DMS53 treated with DMSO at 0.1 percent for 48 hours (cell line): ENCODE measurements around the gene OMP.

Source experiments
- DNase-seq: peaks from one replicate; lab custom pipeline; 2025; ENCODE audit not compliant: unreplicated experiment; lab: John Stamatoyannopoulos, UW

Gene OMP

DNA sequence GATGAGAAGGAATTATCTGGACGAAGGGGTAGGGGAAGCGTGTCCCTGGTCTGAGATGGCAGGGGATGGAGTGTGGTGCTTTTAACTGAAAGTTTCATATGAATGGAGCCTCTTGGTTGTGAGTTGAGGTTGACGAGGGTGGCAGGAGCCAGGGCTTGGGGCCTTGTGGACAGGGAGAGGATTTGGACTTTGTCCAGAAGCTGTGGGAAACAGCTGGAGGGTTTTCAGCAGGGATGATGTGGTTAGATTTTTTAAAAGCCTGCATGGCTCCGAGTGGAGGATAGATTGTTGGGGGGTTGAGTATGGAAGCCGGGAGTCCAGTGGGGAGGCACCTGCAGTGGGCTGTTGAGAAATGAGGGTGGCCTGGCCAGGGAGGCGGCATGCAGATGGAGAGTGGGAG, 50.2 kb downstream of the OMP start:
- DNase-seq = no peak
